Measurements from ENCODE around the gene TRPV6.

The TRPV6 gene

GRCh38 chr7:142855114-142855743 is 30.3 kb downstream of the TRPV6 start:
- Histone ChIP-seq H3K9ac (ENCODE audit: low read length) (peak overlapping the region; percentile 65), H3K27ac (ENCODE audit: low read depth, low read length) (no peak overlapping the region), H2AFZ (ENCODE audit: low read depth, low read length, severe bottlenecking) (peak overlapping the region; percentile 62)

GRCh38 chr7:142854372-142855113 is 31.0 kb downstream of the TRPV6 start, which contains the start of gene EPHB6:
EPHB6 (plus strand) TSS chr7:142855076; CDS start chr7:142863228, 8,152 bp downstream.
- Histone ChIP-seq H3K4me2 (ENCODE audit: low read depth, low read length, poor library complexity, severe bottlenecking) (peak within 1 kb of the TSS; percentile 84), H3K27ac (ENCODE audit: low read depth, low read length) (peak within 1 kb of the TSS; percentile 40), H3K4me3 (ENCODE audit: insufficient read depth, low read length, poor library complexity, severe bottlenecking) (peak within 1 kb of the TSS; percentile 66), H3K27me3 (ENCODE audit: low read length) (no peaks in the 10 kb centered on the region), H4K20me1 (ENCODE audit: low read depth, low read length) (no peaks in the 10 kb centered on the region), H3K9me2 (replicated peaks; ENCODE audit: insufficient read depth, low read length) (no peaks in the 10 kb centered on the region), H3K36me3 (ENCODE audit: low read length) (no peaks in the 10 kb centered on the region), H3K79me2 (ENCODE audit: insufficient read depth, low read length) (no peaks in the 10 kb centered on the region), H2AFZ (ENCODE audit: low read depth, low read length, severe bottlenecking) (peak within 1 kb of the TSS; percentile 83), H3K9ac (ENCODE audit: low read length) (peak within 1 kb of the TSS; percentile 65), H3K9me3 (ENCODE audit: insufficient read depth, low read length) (no peaks in the 10 kb centered on the region), H3F3A (ENCODE audit: insufficient read depth) (no peaks in the 10 kb centered on the region)
- no peak for TF ChIP-seq CTCF (IDR thresholded peaks at IDR 0.05; ENCODE audit: insufficient read depth, low read length, poor library complexity, severe bottlenecking)

More at GRCh38 chr7:142855114-142855743, 30.3 kb downstream of the TRPV6 start:
- Histone ChIP-seq H3K9me2 (replicated peaks; ENCODE audit: insufficient read depth, low read length) (no peaks in the 10 kb centered on the region), H3K9me3 (ENCODE audit: insufficient read depth, low read length) (no peaks in the 10 kb centered on the region), H4K20me1 (ENCODE audit: low read depth, low read length) (no peaks in the 10 kb centered on the region), H3K27me3 (ENCODE audit: low read length) (no peaks in the 10 kb centered on the region), H3K4me3 (ENCODE audit: insufficient read depth, low read length, poor library complexity, severe bottlenecking) (peak overlapping the region; percentile 66), H3K79me2 (ENCODE audit: insufficient read depth, low read length) (no peaks in the 10 kb centered on the region), H3F3A (ENCODE audit: insufficient read depth) (no peaks in the 10 kb centered on the region), H3K4me2 (ENCODE audit: low read depth, low read length, poor library complexity, severe bottlenecking) (peak overlapping the region; percentile 84), H3K36me3 (ENCODE audit: low read length) (no peaks in the 10 kb centered on the region)
- TF ChIP-seq CTCF (IDR thresholded peaks at IDR 0.05; ENCODE audit: insufficient read depth, low read length, poor library complexity, severe bottlenecking): no peak

- H3K9ac ChIP-seq (ENCODE audit: low read length): peak overlapping the region; percentile 65
- no peaks in the 10 kb centered on the region for H3F3A ChIP-seq (ENCODE audit: insufficient read depth)
- peak overlapping the region; percentile 66 for H3K4me3 ChIP-seq (ENCODE audit: insufficient read depth, low read length, poor library complexity, severe bottlenecking)
- no peaks in the 10 kb centered on the region for H3K9me3 ChIP-seq (ENCODE audit: insufficient read depth, low read length)
- H2AFZ ChIP-seq (ENCODE audit: low read depth, low read length, severe bottlenecking): peak overlapping the region; percentile 83
- H3K79me2 ChIP-seq (ENCODE audit: insufficient read depth, low read length): no peaks in the 10 kb centered on the region
- peak overlapping the region; percentile 84 for H3K4me2 ChIP-seq (ENCODE audit: low read depth, low read length, poor library complexity, severe bottlenecking)
- no peaks in the 10 kb centered on the region for H4K20me1 ChIP-seq (ENCODE audit: low read depth, low read length)
- no peaks in the 10 kb centered on the region for H3K9me2 ChIP-seq (replicated peaks; ENCODE audit: insufficient read depth, low read length)
- TF ChIP-seq CTCF (IDR thresholded peaks at IDR 0.05; ENCODE audit: insufficient read depth, low read length, poor library complexity, severe bottlenecking) (peak; percentile 82), EZH2phosphoT487 (conservative IDR thresholded peaks at IDR 0.05; ENCODE audit: low read length) (no peak)
- no peaks in the 10 kb centered on the region for H3K27me3 ChIP-seq (ENCODE audit: low read length)
- H3K36me3 ChIP-seq (ENCODE audit: low read length): no peaks in the 10 kb centered on the region
- H3K27ac ChIP-seq (ENCODE audit: low read depth, low read length): peak overlapping the region; percentile 40; the same call in 1 of the 2 replicates
Measured at GRCh38 chr7:142853739-142854371, 31.7 kb downstream of the TRPV6 start.
